HepG2 (cell line): ENCODE data around the gene IPCEF1. TPM values are rescaled to one million over a fixed set of nuclear protein-coding genes. Genes with fewer than 3 reads are reported as not detected.

Source experiments
- ATAC-seq: fragments of 200-7000 bp; cut with Tn5 transposase; 3 replicates; pipeline ENCODE4 v1.9.1; 2020; ENCODE audit warnings: mild to moderate bottlenecking, moderate library complexity
- BruUV-seq: library from RNA; stranded (reverse); fragments of 400-500 nt; replicated peaks from 2 replicates; lab custom pipeline; 2021; lab: Mats Ljungman, UMichigan
- CTCF ChIA-PET: fragments of 300-600 bp; formaldehyde crosslinking; extraction: SDS; loops from one replicate; lab custom pipeline; 2021; ENCODE audit warnings: low total read pairs, inconsistent platforms, low intra/inter-chr PET ratio; lab: Yijun Ruan, JAX
- POLR2A ChIA-PET: fragments of 350-600 bp; sonication (Branson Sonifier 250); formaldehyde crosslinking; loops from one replicate; lab custom pipeline; 2020; ENCODE audit warnings: antibody characterized with exemption, inconsistent platforms; lab: Yijun Ruan, JAX
- DNase-seq: peaks from one replicate; pipeline ENCODE4 v3.0.0-alpha.2; 2015; ENCODE audit warnings: low spot score
- FAIRE-seq: peaks from 3 replicates; lab custom pipeline; 2011; peaks lifted over from hg19 to GRCh38; lab: Jason Lieb, UNC
- H2AFZ ChIP-seq: one replicate; pipeline ENCODE4 v1.6.1; 2011; ENCODE audit warnings: low read length, inconsistent platforms
- H3K27ac ChIP-seq: fragments of 300-600 bp; 3 replicates; pipeline ENCODE4 v1.8.0; 2011; ENCODE audit warnings: mixed run types, mild to moderate bottlenecking, mixed read lengths, low read length, inconsistent platforms; ENCODE audit not compliant: insufficient read depth; ENCODE audit errors: extremely low read length
- H3K27me3 ChIP-seq, 2 experiments: fragments of 200-600 bp in 1 of 2; 2 replicates in 1 of 2; 3 replicates in 1 of 2; pipeline versions ENCODE4 v1.6.0 to v1.8.0; 2011; ENCODE audit warnings: low read length in 2 of 2, mild to moderate bottlenecking in 2 of 2, moderate library complexity in 2 of 2, inconsistent platforms in 1 of 2; ENCODE audit not compliant: insufficient read depth in 2 of 2, control insufficient read depth in 1 of 2
- H3K36me3 ChIP-seq, 2 experiments: fragments of 200-600 bp in 1 of 2; replicated peaks in 1 of 2; 2 replicates in 1 of 2; 3 replicates in 1 of 2; pipeline versions ENCODE4 v1.5.1 to v1.8.0; 2011; ENCODE audit warnings: low read length in 2 of 2, inconsistent platforms in 1 of 2; ENCODE audit not compliant: insufficient read depth in 2 of 2, control insufficient read depth in 1 of 2
- H3K4me1 ChIP-seq: 2 replicates; pipeline ENCODE4 v1.5.1; 2012; ENCODE audit warnings: low read length, inconsistent platforms; ENCODE audit not compliant: insufficient read depth
- H3K4me2 ChIP-seq: 2 replicates; pipeline ENCODE4 v1.6.0; 2011; ENCODE audit warnings: low read depth, low read length, inconsistent platforms
- H3K4me3 ChIP-seq, 3 experiments: fragments of 200-600 bp in 1 of 3; sonication (generic), shearing (Covaris generic) in 1 of 3; replicated peaks in 1 of 3; 2 replicates each; pipeline ENCODE4 v1.5.1; 2011 to 2016; ENCODE audit warnings: low read length in 3 of 3, inconsistent platforms in 2 of 3, low read depth in 2 of 3, mild to moderate bottlenecking in 2 of 3, control low read depth in 1 of 3, mixed read lengths in 1 of 3; ENCODE audit not compliant: insufficient read depth in 1 of 3
- H3K79me2 ChIP-seq: one replicate; pipeline ENCODE4 v1.6.1; 2011; ENCODE audit warnings: low read length, inconsistent platforms; ENCODE audit not compliant: insufficient read depth
- H3K9ac ChIP-seq: 2 replicates; pipeline ENCODE4 v1.6.0; 2011; ENCODE audit warnings: mild to moderate bottlenecking, low read depth, low read length, inconsistent platforms; ENCODE audit not compliant: insufficient read depth
- H3K9me3 ChIP-seq: 2 replicates; pipeline ENCODE4 v1.5.1; 2012; ENCODE audit warnings: mild to moderate bottlenecking, low read length
- H4K20me1 ChIP-seq: 2 replicates; pipeline ENCODE4 v1.6.0; 2011; ENCODE audit warnings: inconsistent platforms, mild to moderate bottlenecking, low read length, moderate library complexity; ENCODE audit not compliant: insufficient read depth
- CSRNP2 ChIP-seq: sonication (generic); formaldehyde crosslinking; conservative IDR thresholded peaks from 2 replicates; pipeline ENCODE4 v1.8.0; 2022; ENCODE audit warnings: low read depth, missing genetic modification reagents
- ELF3 ChIP-seq: IDR thresholded peaks from 2 replicates; pipeline ENCODE4 v1.6.1; 2016; ENCODE audit warnings: missing genetic modification reagents, missing compliant biosample characterization
- HNF1A ChIP-seq, 2 experiments: sonication (generic) in 1 of 2; formaldehyde crosslinking in 1 of 2; IDR thresholded peaks; 2 replicates each; pipeline versions ENCODE4 v1.4.0 to v1.6.1; 2016 to 2020; ENCODE audit warnings: borderline replicate concordance in 1 of 2, low read depth in 1 of 2, mild to moderate bottlenecking in 1 of 2, missing genetic modification reagents in 1 of 2
- HNF1B ChIP-seq: sonication (generic); formaldehyde crosslinking; IDR thresholded peaks from 2 replicates; pipeline ENCODE4 v1.5.1; 2020; ENCODE audit warnings: mild to moderate bottlenecking, moderate library complexity, missing genetic modification reagents
- MLX ChIP-seq: IDR thresholded peaks from 2 replicates; pipeline ENCODE4 v1.6.1; 2016
- NCOA2 ChIP-seq: sonication (generic); formaldehyde crosslinking; IDR thresholded peaks from 2 replicates; pipeline ENCODE4 v1.8.0; 2022; ENCODE audit warnings: inconsistent platforms
- SRSF9 ChIP-seq: fragments of 200-400 bp; formaldehyde crosslinking; IDR thresholded peaks from 2 replicates; pipeline ENCODE4 v1.6.1; 2018; ENCODE audit warnings: borderline replicate concordance, mild to moderate bottlenecking, low read depth, low read length; ENCODE audit not compliant: insufficient read depth, poor library complexity, severe bottlenecking
- SUZ12 ChIP-seq: fragments of 150-350 bp; IDR thresholded peaks from 2 replicates; pipeline ENCODE4 v1.6.1; 2014; ENCODE audit warnings: low read depth, low read length
- TRIM22 ChIP-seq: fragments of 450-650 bp; IDR thresholded peaks from 2 replicates; pipeline ENCODE4 v1.6.1; 2017
- ZBTB26 ChIP-seq: IDR thresholded peaks from 2 replicates; pipeline ENCODE4 v1.6.1; 2016; ENCODE audit warnings: missing compliant biosample characterization, missing genetic modification reagents, borderline replicate concordance
- ZFP62 ChIP-seq: sonication (generic); formaldehyde crosslinking; IDR thresholded peaks from 2 replicates; pipeline ENCODE4 v1.4.0; 2020; ENCODE audit warnings: missing genetic modification reagents
- ZKSCAN1 ChIP-seq: fragments of 150-350 bp; IDR thresholded peaks from 2 replicates; pipeline ENCODE4 v1.6.1; 2014; ENCODE audit warnings: low read length
- ZNF12 ChIP-seq: sonication (generic); formaldehyde crosslinking; IDR thresholded peaks from 2 replicates; pipeline ENCODE4 v1.5.0; 2020; ENCODE audit warnings: missing genetic modification reagents
- ZNF225 ChIP-seq: sonication (generic); formaldehyde crosslinking; IDR thresholded peaks from 2 replicates; pipeline ENCODE4 v1.4.0; 2020; ENCODE audit warnings: mild to moderate bottlenecking, missing genetic modification reagents
- WGBS: methylation state at CpG from one replicate; pipeline ENCODE4 v1.1.6; 2017; ENCODE audit warnings: low lambda C conversion rate; 5-methylcytosine and 5-hydroxymethylcytosine counted together
- in situ Hi-C: cut with HindIII; loops from 2 replicates; pipeline ENCODE4 v1.10.0; 2017; ENCODE audit warnings: low pct_unique_long_range_greater_than_20kb; ENCODE audit not compliant: extremely low pct_ligation_motif_present
- intact Hi-C: fragments of 100-400 bp; cut with micrococcal nuclease; formaldehyde crosslinking; loops from one replicate; pipeline ENCODE4 v1.10.0; 2022; ENCODE audit not compliant: unreplicated experiment
- polyA plus RNA-seq, 8 experiments: library from polyadenylated mRNA; depleted of rRNA in 3 of 8; stranded (reverse) in 7 of 8; unstranded in 1 of 8; fragments of >200 nt; fragmentation: Illumina TruSeq in 4 of 8; extraction: Trizol in 4 of 8; gene quantifications; 2 replicates each; pipeline versions ENCODE4 v1.2.1 to v1.2.3, GENCODE V29; 2011 to 2016; ENCODE audit warnings: low read depth in 4 of 8, missing spikeins in 1 of 8, mixed read lengths in 1 of 8; ENCODE audit not compliant: insufficient read depth in 1 of 8
- total RNA-seq, 5 experiments: library from RNA; depleted of rRNA; stranded (reverse); fragments of >200 nt; fragmentation: Illumina TruSeq; extraction: Trizol; gene quantifications; 2 replicates each; pipeline ENCODE4 v1.2.3, GENCODE V29; 2016; ENCODE audit warnings: low read depth in 1 of 5

IPCEF1 gene
- total and polyA plus RNA-seq, 2 of the 13 experiments (the other 11 are each of a cell fraction or from before 2014, with no cell fraction given): 0.03 TPM; not detected in 1

- in situ Hi-C loops: no loop called here
- FAIRE-seq: no peak
- H3K79me2 ChIP-seq: no peaks in the 10 kb centered on the region
- no peak overlapping the region for H3K27ac ChIP-seq
- H3K27me3 ChIP-seq: peaks cover 0 to 4% of the 10 kb centered on the region in 2 experiments; a peak in 1 of 5 replicates
- no peak overlapping the region for H3K4me2 ChIP-seq
- ATAC-seq: no peak
- H2AFZ ChIP-seq: no peak overlapping the region
- ChIA-PET POLR2A (no interaction called here), CTCF (no interaction called here)
- no peak for DNase-seq
- no peaks in the 10 kb centered on the region for H4K20me1 ChIP-seq
- H3K9ac ChIP-seq: no peak overlapping the region
- WGBS: 6% methylated on average over 2 of the region's 2 CpGs
- no peak overlapping the region for H3K4me3 ChIP-seq
- intact Hi-C loops: no loop called here
- no TSS peak for BruUV-seq
- H3K4me1 ChIP-seq: no peaks in the 10 kb centered on the region
- H3K9me3 ChIP-seq: no peaks in the 10 kb centered on the region
- H3K36me3 ChIP-seq: no peaks in the 10 kb centered on the region
- TF ChIP-seq HNF1A (IDR thresholded peaks at IDR 0.05; ENCODE audit: low read depth) (no peak), HNF1A (CRISPR knock-in tag; IDR thresholded peaks at IDR 0.05; ENCODE audit: borderline replicate concordance) (no peak), ZBTB26 (CRISPR knock-in tag) (no peak), CSRNP2 (CRISPR knock-in tag) (no peak), HNF1B (CRISPR knock-in tag) (no peak), TRIM22 (no peak), MLX (no peak), ZFP62 (CRISPR knock-in tag) (no peak), ZKSCAN1 (no peak), ELF3 (CRISPR knock-in tag) (no peak), ZNF12 (CRISPR knock-in tag) (no peak), SRSF9 (no peak), SUZ12 (no peak), NCOA2 (CRISPR knock-in tag) (no peak), ZNF225 (CRISPR knock-in tag) (no peak)
These were observed 82.4 kb downstream of the IPCEF1 start for GRCh38 chr6:154274168-154274567.
